Spleen (tissue), 11 donors: Measurements from ENCODE around the gene DCAF5. TPM values are rescaled to one million over a fixed set of nuclear protein-coding genes. Genes with fewer than 3 reads are reported as not detected.

Experiments
- DNase-seq: peaks from one replicate; pipeline ENCODE4 v3.0.0-alpha.2; 2020
- H3K27ac ChIP-seq, 8 donors: fragments of 200-600 bp; sonication (generic) in 7 of 8; 1 replicate in 4 of 8; 2 replicates in 4 of 8; pipeline versions ENCODE4 v1.5.0 to v1.8.0; 2016 to 2021; ENCODE audit warnings: inconsistent platforms in 4 of 8, mild to moderate bottlenecking in 4 of 8, moderate library complexity in 1 of 8
- H3K27me3 ChIP-seq, 7 donors: fragments of 200-600 bp; sonication (generic) in 6 of 7; replicated peaks in 1 of 7; 1 replicate in 4 of 7; 2 replicates in 3 of 7; pipeline versions ENCODE4 v1.5.0 to v1.8.0; 2016 to 2021; ENCODE audit warnings: inconsistent platforms in 3 of 7, mild to moderate bottlenecking in 1 of 7
- H3K36me3 ChIP-seq, 6 donors: fragments of 200-600 bp; sonication (generic) in 5 of 6; 1 replicate in 4 of 6; 2 replicates in 2 of 6; pipeline versions ENCODE4 v1.5.0 to v1.8.0; 2016 to 2021; ENCODE audit warnings: inconsistent platforms in 2 of 6
- H3K4me1 ChIP-seq, 6 donors: fragments of 200-600 bp; sonication (generic) in 5 of 6; 1 replicate in 3 of 6; 2 replicates in 3 of 6; pipeline versions ENCODE4 v1.5.0 to v1.8.0; 2016 to 2021; ENCODE audit warnings: inconsistent platforms in 3 of 6
- H3K4me3 ChIP-seq, 8 donors: fragments of 200-600 bp; sonication (generic) in 7 of 8; 1 replicate in 4 of 8; 2 replicates in 4 of 8; pipeline versions ENCODE4 v1.5.0 to v1.8.0; 2016 to 2021; ENCODE audit warnings: inconsistent platforms in 4 of 8, mild to moderate bottlenecking in 4 of 8, moderate library complexity in 2 of 8
- H3K9me3 ChIP-seq, 8 donors: fragments of 200-600 bp; sonication (generic) in 7 of 8; 1 replicate in 4 of 8; 2 replicates in 4 of 8; pipeline versions ENCODE4 v1.5.0 to v1.8.0; 2016 to 2021; ENCODE audit warnings: inconsistent platforms in 4 of 8
- POLR2A ChIP-seq, 3 donors: fragments of 450-650 bp; IDR thresholded peaks; one replicate each; pipeline ENCODE4 v1.5.1; 2017; ENCODE audit warnings: antibody characterized with exemption in 3 of 3, mild to moderate bottlenecking in 1 of 3
- POLR2AphosphoS5 ChIP-seq, 3 donors: sonication (generic); formaldehyde crosslinking; IDR thresholded peaks; one replicate each; pipeline ENCODE4 v1.5.1; 2017; ENCODE audit warnings: antibody characterized with exemption in 3 of 3
- WGBS, 5 donors: extraction: QIAGEN DNeasy Blood & Tissue Kit in 3 of 5; methylation state at CpG; one replicate each; pipeline versions ENCODE4 v1.1.5 to v1.1.7; 2013 to 2018; 5-methylcytosine and 5-hydroxymethylcytosine counted together
- intact Hi-C: fragments of 100-400 bp; cut with DNase I; formaldehyde crosslinking; loops from one replicate; pipeline ENCODE4 v1.15.0; 2023; ENCODE audit warnings: low total_unique reads
- polyA plus RNA-seq, 3 donors: library from polyadenylated mRNA; stranded (reverse); fragments of 200-250 nt; gene quantifications; one replicate each; pipeline ENCODE4 v1.2.1, GENCODE V29; 2013
- total RNA-seq, 7 donors: library from RNA; depleted of rRNA in 3 of 7; stranded (reverse); fragments of >200 nt in 3 of 7; fragmentation: NEBNext Ultra II Directional in 4 of 7; extraction: Animal tissue kit (Norgen Biotek cat#: 25700) in 4 of 7; gene quantifications; one replicate each; pipeline versions ENCODE4 v1.1.0 to v1.2.1, GENCODE V29; 2016 to 2021
- TF ChIP-seq, protein P1 (sequence below), 11 experiments: fragments of 200-600 bp in 7 of 11; fragments of 450-650 bp in 4 of 11; sonication (generic) in 4 of 11; IDR thresholded peaks in 8 of 11; conservative IDR thresholded peaks in 3 of 11; 1 replicate in 7 of 11; 2 replicates in 4 of 11; pipeline versions ENCODE4 v1.4.0 to v1.8.0; 2016 to 2021; ENCODE audit warnings: antibody characterized with exemption in 11 of 11, inconsistent platforms in 4 of 11, mild to moderate bottlenecking in 1 of 11
- donor health status: healthy with polysubstance abuse.
- donor health status: DM: no; HTN: no; CAD: no; lungs with moderate emphysema.
- donor health status: DM: no; HTN: no; CAD: no.
- donor health status: Bipolar disorder and iron deficiency.
- donor health status: healthy.
- donor health status: DM: no; HTN: no; CAD: no.
- donor health status: DM: yes; HTN: yes; CAD: no.

DCAF5 gene
- total and polyA plus RNA-seq, 10 donors, result 10.3 to 60.6 (median 44.1) TPM

DNA sequence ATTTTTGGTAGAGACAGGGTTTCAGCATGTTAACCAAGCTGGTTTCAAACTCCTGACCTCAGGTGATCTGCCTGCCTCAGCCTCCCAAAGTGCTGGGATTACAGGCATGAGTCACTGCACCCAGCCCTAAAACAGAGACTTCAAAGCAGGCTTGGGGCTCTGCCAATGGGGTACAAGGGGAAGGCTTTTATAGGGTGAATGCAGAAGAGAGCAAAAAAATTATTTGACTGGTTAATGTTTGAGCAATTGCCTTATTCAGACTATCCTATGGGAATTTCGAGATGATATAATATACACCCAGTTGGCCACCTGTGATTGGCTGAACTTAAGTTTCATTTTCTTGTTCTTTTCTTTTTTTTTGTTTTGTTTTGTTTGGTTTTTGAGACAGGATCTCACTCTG lies 142.3 kb downstream of the DCAF5 start:
- Histone ChIP-seq H3K9me3 (no peaks in the 10 kb centered on the region), H3K27ac (no peak overlapping the region), H3K36me3 (no peaks in the 10 kb centered on the region), H3K27me3 (no peaks in the 10 kb centered on the region), H3K4me1 (peaks cover 0 to 37% (median 7%) of the 10 kb centered on the region in 6 donors), H3K4me3 (no peak overlapping the region)
- 79 to 95% (median 89%) methylated on average over 1 of the region's 1 CpG for WGBS, 5 donors
- no peak for DNase-seq
- intact Hi-C loops, result no loop called here
- no peak for TF ChIP-seq POLR2A (IDR thresholded peaks at IDR 0.05)
- TF ChIP-seq, protein P1, sequence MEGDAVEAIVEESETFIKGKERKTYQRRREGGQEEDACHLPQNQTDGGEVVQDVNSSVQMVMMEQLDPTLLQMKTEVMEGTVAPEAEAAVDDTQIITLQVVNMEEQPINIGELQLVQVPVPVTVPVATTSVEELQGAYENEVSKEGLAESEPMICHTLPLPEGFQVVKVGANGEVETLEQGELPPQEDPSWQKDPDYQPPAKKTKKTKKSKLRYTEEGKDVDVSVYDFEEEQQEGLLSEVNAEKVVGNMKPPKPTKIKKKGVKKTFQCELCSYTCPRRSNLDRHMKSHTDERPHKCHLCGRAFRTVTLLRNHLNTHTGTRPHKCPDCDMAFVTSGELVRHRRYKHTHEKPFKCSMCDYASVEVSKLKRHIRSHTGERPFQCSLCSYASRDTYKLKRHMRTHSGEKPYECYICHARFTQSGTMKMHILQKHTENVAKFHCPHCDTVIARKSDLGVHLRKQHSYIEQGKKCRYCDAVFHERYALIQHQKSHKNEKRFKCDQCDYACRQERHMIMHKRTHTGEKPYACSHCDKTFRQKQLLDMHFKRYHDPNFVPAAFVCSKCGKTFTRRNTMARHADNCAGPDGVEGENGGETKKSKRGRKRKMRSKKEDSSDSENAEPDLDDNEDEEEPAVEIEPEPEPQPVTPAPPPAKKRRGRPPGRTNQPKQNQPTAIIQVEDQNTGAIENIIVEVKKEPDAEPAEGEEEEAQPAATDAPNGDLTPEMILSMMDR (IDR thresholded peaks at IDR 0.05 in 8 of 11, conservative IDR thresholded peaks at IDR 0.05 in 3 of 11), result no peak
- no peak for TF ChIP-seq POLR2AphosphoS5 (IDR thresholded peaks at IDR 0.05)

DNA sequence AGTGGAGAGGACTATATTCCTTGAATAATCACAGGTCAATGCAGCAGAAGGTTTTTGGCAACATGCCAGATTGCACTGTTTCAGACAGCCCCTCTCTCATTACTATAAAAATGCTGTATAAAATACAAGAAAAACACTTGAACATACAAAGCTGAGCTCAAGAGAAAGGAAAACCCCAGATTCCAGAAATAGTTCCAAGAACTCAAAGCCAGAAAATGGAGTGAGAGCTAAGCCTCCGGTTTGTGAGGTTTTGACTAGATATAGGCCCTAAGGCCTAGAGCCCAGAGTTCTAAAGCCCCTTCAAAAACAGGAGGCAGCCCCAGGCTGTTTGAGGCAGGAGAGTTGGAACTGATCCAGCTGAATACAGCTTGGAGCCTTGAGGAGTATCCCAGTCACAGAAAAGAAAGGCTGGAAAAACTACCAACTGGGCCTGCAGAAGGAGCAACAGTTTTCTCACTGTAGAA lies 144.5 kb downstream of the DCAF5 start:
- WGBS, 5 donors, result 68 to 96% (median 82%) methylated on average over 1 of the region's 1 CpG
- intact Hi-C loops, result no loop called here
- Histone ChIP-seq H3K4me3 (no peak overlapping the region), H3K36me3 (no peaks in the 10 kb centered on the region), H3K9me3 (no peaks in the 10 kb centered on the region), H3K4me1 (peaks cover 0 to 20% (median 2%) of the 10 kb centered on the region in 6 donors), H3K27ac (peak overlapping the region in 7 of 8 donors; percentile 14 to 61 (median 32)), H3K27me3 (peaks cover 0 to 4% (median 0%) of the 10 kb centered on the region in 7 donors)
- TF ChIP-seq POLR2A (IDR thresholded peaks at IDR 0.05) (no peak), POLR2AphosphoS5 (IDR thresholded peaks at IDR 0.05) (no peak)
- TF ChIP-seq, protein P1 (IDR thresholded peaks at IDR 0.05 in 8 of 11, conservative IDR thresholded peaks at IDR 0.05 in 3 of 11), result no peak
- DNase-seq, result no peak

DNA sequence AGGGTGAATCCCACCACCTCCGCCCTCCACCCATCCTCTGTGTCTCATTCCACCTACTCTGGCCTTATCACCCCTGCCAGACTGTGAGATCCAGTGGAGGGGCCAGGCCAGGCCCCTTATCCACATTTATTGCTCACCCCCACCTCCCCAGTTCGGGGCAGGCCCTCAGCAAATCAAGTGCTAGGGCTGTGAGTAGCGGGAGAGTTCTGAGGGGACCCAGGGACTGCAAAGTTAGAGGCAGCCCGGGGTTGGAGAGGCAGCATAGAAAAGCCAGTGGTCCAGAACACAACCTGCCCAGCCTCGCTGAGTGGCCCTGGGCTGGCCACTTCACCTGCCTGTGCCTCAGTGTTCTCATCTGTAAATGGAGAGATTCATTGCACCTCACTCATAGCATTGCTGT lies 146.6 kb downstream of the DCAF5 start:
- Histone ChIP-seq H3K9me3 (no peaks in the 10 kb centered on the region), H3K36me3 (no peaks in the 10 kb centered on the region), H3K27me3 (peaks cover 0 to 5% (median 0%) of the 10 kb centered on the region in 7 donors), H3K4me3 (no peak overlapping the region), H3K4me1 (peaks cover 0 to 9% (median 2%) of the 10 kb centered on the region in 6 donors), H3K27ac (peak overlapping the region in 1 of 8 donors; percentile 29)
- no peak for DNase-seq
- WGBS, 5 donors, result 89 to 96% (median 92%) methylated on average over 5 of the region's 5 CpGs
- TF ChIP-seq POLR2AphosphoS5 (IDR thresholded peaks at IDR 0.05) (no peak), POLR2A (IDR thresholded peaks at IDR 0.05) (no peak)
- TF ChIP-seq, protein P1 (IDR thresholded peaks at IDR 0.05 in 8 of 11, conservative IDR thresholded peaks at IDR 0.05 in 3 of 11), result no peak
- intact Hi-C loops, result no loop called here

DNA sequence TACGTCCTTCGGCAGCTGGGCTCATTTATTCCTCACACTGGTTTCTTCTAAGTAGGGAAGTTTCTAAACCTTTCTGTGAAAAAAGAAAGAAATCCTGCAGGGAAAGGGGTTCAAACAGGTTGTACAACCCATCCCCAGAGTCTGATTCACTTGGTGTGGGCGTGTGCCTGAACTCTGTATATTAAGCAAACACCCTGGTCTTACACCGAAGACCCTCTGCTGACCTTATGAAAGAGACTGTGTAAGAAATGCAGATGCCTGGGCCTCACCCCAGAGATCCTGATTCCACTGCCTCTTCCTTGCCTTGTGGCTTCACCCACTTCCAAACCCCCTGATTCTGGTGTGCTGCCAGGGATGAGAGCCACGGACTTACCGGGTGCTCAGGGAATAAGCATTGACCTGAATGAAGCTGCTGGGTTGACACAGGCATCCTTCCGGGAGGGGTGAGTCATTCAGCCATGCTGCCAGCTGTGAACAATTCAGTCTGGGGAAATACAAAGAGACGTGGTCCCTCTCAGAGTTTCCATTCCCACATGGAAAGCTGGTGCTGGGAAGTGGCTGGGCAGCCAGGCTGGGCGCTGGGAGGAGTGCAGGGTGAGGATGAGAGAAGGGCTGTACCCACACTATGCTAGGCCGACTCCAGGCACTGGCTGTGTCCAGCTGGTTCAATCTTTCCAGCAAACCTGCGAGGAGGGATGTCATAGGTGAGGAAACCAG lies 147.3 kb downstream of the DCAF5 start:
- Histone ChIP-seq H3K4me1 (peaks cover 0 to 9% (median 2%) of the 10 kb centered on the region in 6 donors), H3K4me3 (no peak overlapping the region), H3K27me3 (peaks cover 0 to 5% (median 0%) of the 10 kb centered on the region in 7 donors), H3K27ac (peak overlapping the region in 1 of 8 donors; percentile 29), H3K36me3 (no peaks in the 10 kb centered on the region), H3K9me3 (no peaks in the 10 kb centered on the region)
- intact Hi-C loops, result no loop called here
- 71 to 81% (median 73%) methylated on average over 8 to 11 of the region's 11 CpGs for WGBS, 5 donors
- TF ChIP-seq POLR2AphosphoS5 (IDR thresholded peaks at IDR 0.05) (peak in 1 of 3 donors; percentile 57), POLR2A (IDR thresholded peaks at IDR 0.05) (no peak)
- DNase-seq, result no peak
